ENCODE results near the gene RRM1. TPM values are rescaled to one million over a fixed set of nuclear protein-coding genes. Genes with fewer than 3 reads are reported as not detected.

Gene RRM1
- total RNA-seq, 1 donor from 2014 or later: 58.5 TPM

- H3K4me1 ChIP-seq (ENCODE audit: control insufficient read depth in 3 of 3, insufficient read depth in 3 of 3, low read length in 3 of 3): peaks cover 0 to 3% (median 0%) of the 10 kb centered on the region in 3 donors
- H3K27ac ChIP-seq (ENCODE audit: low read depth, low read length): no peak overlapping the region
- no peaks in the 10 kb centered on the region for H3K36me3 ChIP-seq (ENCODE audit: control insufficient read depth in 3 of 3, insufficient read depth in 3 of 3, low read length in 3 of 3)
- H3K9ac ChIP-seq (ENCODE audit: low read depth in 1 of 3, low read length in 3 of 3): no peak overlapping the region
- no peaks in the 10 kb centered on the region for H3K27me3 ChIP-seq (ENCODE audit: control insufficient read depth in 3 of 3, insufficient read depth in 3 of 3, low read length in 3 of 3)
- no peak overlapping the region for H3K4me3 ChIP-seq (ENCODE audit: low read length in 3 of 3)
- H3K9me3 ChIP-seq (ENCODE audit: control insufficient read depth in 3 of 3, low read length in 3 of 3): no peaks in the 10 kb centered on the region
Observed at GRCh38 chr11:4181782-4182721, 87.5 kb downstream of the RRM1 start.

- no peaks in the 10 kb centered on the region for H3K36me3 ChIP-seq (ENCODE audit: control insufficient read depth in 3 of 3, insufficient read depth in 3 of 3, low read length in 3 of 3)
- no peaks in the 10 kb centered on the region for H3K9me3 ChIP-seq (ENCODE audit: control insufficient read depth in 3 of 3, low read length in 3 of 3)
- no peak overlapping the region for H3K4me3 ChIP-seq (ENCODE audit: low read length in 3 of 3)
- no peak overlapping the region for H3K27ac ChIP-seq (ENCODE audit: low read depth, low read length)
- peaks cover 4 to 12% (median 6%) of the 10 kb centered on the region in 3 donors for H3K4me1 ChIP-seq (ENCODE audit: control insufficient read depth in 3 of 3, insufficient read depth in 3 of 3, low read length in 3 of 3)
- H3K9ac ChIP-seq (ENCODE audit: low read depth in 1 of 3, low read length in 3 of 3): no peak overlapping the region
- no peaks in the 10 kb centered on the region for H3K27me3 ChIP-seq (ENCODE audit: control insufficient read depth in 3 of 3, insufficient read depth in 3 of 3, low read length in 3 of 3)
Observed at GRCh38 chr11:4183410-4184057, 88.9 kb downstream of the RRM1 start.

- H3K27me3 ChIP-seq (ENCODE audit: control insufficient read depth in 3 of 3, insufficient read depth in 3 of 3, low read length in 3 of 3): no peaks in the 10 kb centered on the region
- no peaks in the 10 kb centered on the region for H3K36me3 ChIP-seq (ENCODE audit: control insufficient read depth in 3 of 3, insufficient read depth in 3 of 3, low read length in 3 of 3)
- no peak overlapping the region for H3K27ac ChIP-seq (ENCODE audit: low read depth, low read length)
- H3K9ac ChIP-seq (ENCODE audit: low read depth in 1 of 3, low read length in 3 of 3): no peak overlapping the region
- H3K4me1 ChIP-seq (ENCODE audit: control insufficient read depth in 3 of 3, insufficient read depth in 3 of 3, low read length in 3 of 3): peaks cover 4 to 12% (median 6%) of the 10 kb centered on the region in 3 donors
- H3K4me3 ChIP-seq (ENCODE audit: low read length in 3 of 3): no peak overlapping the region
- no peaks in the 10 kb centered on the region for H3K9me3 ChIP-seq (ENCODE audit: control insufficient read depth in 3 of 3, low read length in 3 of 3)
Observed at GRCh38 chr11:4184163-4184916, 89.7 kb downstream of the RRM1 start.

GRCh38 chr11:4185561-4185960, 91.0 kb downstream of the RRM1 start:
- Histone ChIP-seq H3K27ac (ENCODE audit: low read depth, low read length) (no peak overlapping the region), H3K9me3 (ENCODE audit: control insufficient read depth in 3 of 3, low read length in 3 of 3) (no peaks in the 10 kb centered on the region), H3K4me1 (ENCODE audit: control insufficient read depth in 3 of 3, insufficient read depth in 3 of 3, low read length in 3 of 3) (peaks cover 9 to 17% (median 12%) of the 10 kb centered on the region in 3 donors), H3K9ac (ENCODE audit: low read depth in 1 of 3, low read length in 3 of 3) (no peak overlapping the region), H3K4me3 (ENCODE audit: low read length in 3 of 3) (no peak overlapping the region), H3K27me3 (ENCODE audit: control insufficient read depth in 3 of 3, insufficient read depth in 3 of 3, low read length in 3 of 3) (no peaks in the 10 kb centered on the region), H3K36me3 (ENCODE audit: control insufficient read depth in 3 of 3, insufficient read depth in 3 of 3, low read length in 3 of 3) (no peaks in the 10 kb centered on the region)

GRCh38 chr11:4186464-4187054, 92.0 kb downstream of the RRM1 start:
- Histone ChIP-seq H3K27me3 (ENCODE audit: control insufficient read depth in 3 of 3, insufficient read depth in 3 of 3, low read length in 3 of 3) (no peaks in the 10 kb centered on the region), H3K27ac (ENCODE audit: low read depth, low read length) (no peak overlapping the region), H3K9me3 (ENCODE audit: control insufficient read depth in 3 of 3, low read length in 3 of 3) (no peaks in the 10 kb centered on the region), H3K36me3 (ENCODE audit: control insufficient read depth in 3 of 3, insufficient read depth in 3 of 3, low read length in 3 of 3) (no peaks in the 10 kb centered on the region), H3K9ac (ENCODE audit: low read depth in 1 of 3, low read length in 3 of 3) (peak overlapping the region in 1 of 3 donors; percentile 58), H3K4me3 (ENCODE audit: low read length in 3 of 3) (peak overlapping the region in 1 of 3 donors; percentile 68), H3K4me1 (ENCODE audit: control insufficient read depth in 3 of 3, insufficient read depth in 3 of 3, low read length in 3 of 3) (peaks cover 15 to 22% (median 15%) of the 10 kb centered on the region in 3 donors)

GRCh38 chr11:4187055-4187988, 92.7 kb downstream of the RRM1 start:
- H3K27ac ChIP-seq (ENCODE audit: low read depth, low read length): no peak overlapping the region

More at GRCh38 chr11:4187055-4187988, 92.7 kb downstream of the RRM1 start:
- Histone ChIP-seq H3K9ac (ENCODE audit: low read depth in 1 of 3, low read length in 3 of 3) (peak overlapping the region; percentile 51 to 74 (median 58)), H3K9me3 (ENCODE audit: control insufficient read depth in 3 of 3, low read length in 3 of 3) (no peaks in the 10 kb centered on the region), H3K27me3 (ENCODE audit: control insufficient read depth in 3 of 3, insufficient read depth in 3 of 3, low read length in 3 of 3) (no peaks in the 10 kb centered on the region), H3K4me1 (ENCODE audit: control insufficient read depth in 3 of 3, insufficient read depth in 3 of 3, low read length in 3 of 3) (peaks cover 15 to 22% (median 15%) of the 10 kb centered on the region in 3 donors), H3K4me3 (ENCODE audit: low read length in 3 of 3) (peak overlapping the region; percentile 60 to 69 (median 68)), H3K36me3 (ENCODE audit: control insufficient read depth in 3 of 3, insufficient read depth in 3 of 3, low read length in 3 of 3) (no peaks in the 10 kb centered on the region)

Other genes starting within 250 kb of the RRM1 start
- gene STIM1, start 239.1 kb upstream of the RRM1 start, total RNA-seq: 54.8 TPM

All from skeletal muscle tissue (tissue), 4 donors.